Lung (tissue), 12 donors: Measurements from ENCODE around the gene PRPF6. TPM values are rescaled to one million over a fixed set of nuclear protein-coding genes. Genes with fewer than 3 reads are reported as not detected.
A peak's percentile ranks its signal among the peaks of the same experiment; 100 is the strongest.

Source experiments
- ATAC-seq: fragments of 200-7000 bp; cut with Tn5 transposase; one replicate; pipeline ENCODE4 v1.9.1; 2020; ENCODE audit warnings: moderate number of reproducible peaks; ENCODE audit not compliant: insufficient read depth, low FRiP score
- DNase-seq, 3 donors: peaks; one replicate each; pipeline ENCODE4 v3.0.0-alpha.2; 2013 to 2017
- H3K27ac ChIP-seq, 2 donors: one replicate each; pipeline ENCODE4 v1.5.1; 2013; ENCODE audit warnings: mild to moderate bottlenecking in 2 of 2, moderate library complexity in 2 of 2, control low read depth in 1 of 2, inconsistent platforms in 1 of 2, low read depth in 1 of 2, low read length in 1 of 2
- H3K27me3 ChIP-seq, 3 donors: one replicate each; pipeline ENCODE4 v1.5.1; 2013; ENCODE audit warnings: low read length in 2 of 3; ENCODE audit not compliant: control insufficient read depth in 3 of 3, insufficient read depth in 3 of 3
- H3K36me3 ChIP-seq, 4 donors: one replicate each; pipeline ENCODE4 v1.5.1; 2013; ENCODE audit warnings: low read length in 4 of 4, mild to moderate bottlenecking in 1 of 4, moderate library complexity in 1 of 4; ENCODE audit not compliant: control insufficient read depth in 4 of 4, insufficient read depth in 4 of 4
- H3K4me1 ChIP-seq, 5 donors: one replicate each; pipeline ENCODE4 v1.5.1; 2013; ENCODE audit warnings: low read length in 5 of 5, mild to moderate bottlenecking in 2 of 5, moderate library complexity in 1 of 5; ENCODE audit not compliant: control insufficient read depth in 5 of 5, insufficient read depth in 5 of 5
- H3K4me3 ChIP-seq: one replicate; pipeline ENCODE4 v1.5.1; 2013; ENCODE audit warnings: mild to moderate bottlenecking, control low read depth, moderate library complexity
- H3K9ac ChIP-seq, 2 donors: one replicate each; pipeline ENCODE4 v1.5.1; 2013; ENCODE audit warnings: low read length in 2 of 2, control low read depth in 1 of 2; ENCODE audit not compliant: insufficient read depth in 1 of 2
- H3K9me3 ChIP-seq, 4 donors: one replicate each; pipeline ENCODE4 v1.5.1; 2013; ENCODE audit warnings: low read length in 3 of 4, mild to moderate bottlenecking in 1 of 4, moderate library complexity in 1 of 4; ENCODE audit not compliant: control insufficient read depth in 4 of 4, insufficient read depth in 3 of 4
- WGBS, 2 donors: extraction: QIAGEN DNeasy Blood & Tissue Kit; methylation state at CpG; one replicate each; pipeline ENCODE4 v1.1.7; 2013; 5-methylcytosine and 5-hydroxymethylcytosine counted together
- polyA plus RNA-seq, 2 donors: library from polyadenylated mRNA; stranded (reverse); fragments of 200-250 nt; gene quantifications; one replicate each; pipeline ENCODE4 v1.2.1, GENCODE V29; 2013
- total RNA-seq, 2 donors: library from RNA; depleted of rRNA in 1 of 2; stranded (reverse); fragments of >200 nt in 1 of 2; gene quantifications; one replicate each; pipeline ENCODE4 v1.2.1, GENCODE V29; 2014 to 2021
- TF ChIP-seq, protein P1 (sequence below): IDR thresholded peaks from 2 replicates; pipeline ENCODE4 v1.5.1; 2012; ENCODE audit warnings: mild to moderate bottlenecking; ENCODE audit errors: control extremely low read depth, extremely low read depth
- donor health status: control.
- donor health status: control.
- donor health status: Bipolar disorder and iron deficiency.
- donor health status: healthy.
- donor health status: DM: yes; HTN: yes; CAD: no.

PRPF6 gene
- total and polyA plus RNA-seq, 4 donors, result 43.6 to 65.0 (median 54.2) TPM

DNA sequence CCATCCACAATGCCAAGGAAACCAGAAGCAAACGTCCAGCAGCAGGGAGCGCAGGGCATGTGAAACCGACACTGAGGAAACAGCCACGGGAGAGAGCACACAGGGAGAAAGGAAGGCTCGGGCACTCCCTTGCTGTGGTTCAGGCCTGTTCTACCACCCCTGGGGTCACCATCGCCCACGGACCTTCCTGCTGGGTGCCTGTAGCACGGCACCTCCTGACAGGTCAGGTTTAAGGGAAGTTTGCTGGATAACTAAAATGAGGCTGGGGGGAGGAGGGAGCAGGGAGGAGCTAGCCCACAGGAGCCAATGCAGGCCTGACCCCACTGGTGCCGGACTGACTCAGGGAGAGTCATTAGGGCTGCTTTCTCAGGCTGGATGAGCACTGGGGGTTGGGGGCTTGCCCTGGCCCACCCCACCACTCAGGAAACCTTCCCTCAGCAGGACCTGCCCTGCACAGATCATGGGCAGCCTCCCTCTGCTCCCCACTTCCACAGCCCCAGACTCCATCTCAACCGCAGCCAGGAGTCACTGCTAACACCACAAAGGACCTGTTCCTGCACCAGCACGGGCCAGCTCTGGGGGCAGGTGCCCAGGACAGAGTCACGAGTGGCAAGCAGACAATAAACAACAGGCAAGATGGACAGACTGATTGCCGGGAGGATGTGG, 27.0 kb upstream of the PRPF6 start:
- H3K4me1 ChIP-seq, result peaks cover 4 to 51% (median 32%) of the 10 kb centered on the region in 5 donors
- ATAC-seq, result no peak
- TF ChIP-seq, protein P1, sequence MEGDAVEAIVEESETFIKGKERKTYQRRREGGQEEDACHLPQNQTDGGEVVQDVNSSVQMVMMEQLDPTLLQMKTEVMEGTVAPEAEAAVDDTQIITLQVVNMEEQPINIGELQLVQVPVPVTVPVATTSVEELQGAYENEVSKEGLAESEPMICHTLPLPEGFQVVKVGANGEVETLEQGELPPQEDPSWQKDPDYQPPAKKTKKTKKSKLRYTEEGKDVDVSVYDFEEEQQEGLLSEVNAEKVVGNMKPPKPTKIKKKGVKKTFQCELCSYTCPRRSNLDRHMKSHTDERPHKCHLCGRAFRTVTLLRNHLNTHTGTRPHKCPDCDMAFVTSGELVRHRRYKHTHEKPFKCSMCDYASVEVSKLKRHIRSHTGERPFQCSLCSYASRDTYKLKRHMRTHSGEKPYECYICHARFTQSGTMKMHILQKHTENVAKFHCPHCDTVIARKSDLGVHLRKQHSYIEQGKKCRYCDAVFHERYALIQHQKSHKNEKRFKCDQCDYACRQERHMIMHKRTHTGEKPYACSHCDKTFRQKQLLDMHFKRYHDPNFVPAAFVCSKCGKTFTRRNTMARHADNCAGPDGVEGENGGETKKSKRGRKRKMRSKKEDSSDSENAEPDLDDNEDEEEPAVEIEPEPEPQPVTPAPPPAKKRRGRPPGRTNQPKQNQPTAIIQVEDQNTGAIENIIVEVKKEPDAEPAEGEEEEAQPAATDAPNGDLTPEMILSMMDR, result no peak
- 70 to 74% methylated on average over 13 of the region's 13 CpGs for WGBS, 2 donors
- no peaks in the 10 kb centered on the region for H3K9me3 ChIP-seq
- H3K36me3 ChIP-seq, result peaks cover 0 to 11% (median under 1%) of the 10 kb centered on the region in 4 donors
- H3K9ac ChIP-seq, result no peak overlapping the region
- H3K27ac ChIP-seq, result peak overlapping the region in 1 of 2 donors; percentile 21
- no peak for DNase-seq
- H3K27me3 ChIP-seq, result no peaks in the 10 kb centered on the region
- H3K4me3 ChIP-seq, result no peak overlapping the region

GRCh38 chr20:63955281-63955826, 25.6 kb upstream of the PRPF6 start:
- peaks cover 0 to 21% (median 7%) of the 10 kb centered on the region in 4 donors for H3K36me3 ChIP-seq
- H3K4me1 ChIP-seq, result peaks cover 4 to 39% (median 24%) of the 10 kb centered on the region in 5 donors
- DNase-seq, result peak in 2 of 3 donors; percentile 28 to 41
- ATAC-seq, result peak; percentile 21
- H3K9me3 ChIP-seq, result no peaks in the 10 kb centered on the region
- peak overlapping the region; percentile 92 for H3K4me3 ChIP-seq
- no peaks in the 10 kb centered on the region for H3K27me3 ChIP-seq
- H3K9ac ChIP-seq, result peak overlapping the region; percentile 25 to 32
- TF ChIP-seq, protein P1, result peak; percentile 11
- WGBS, 2 donors, result 1% methylated on average over 24 to 31 of the region's 31 CpGs
- H3K27ac ChIP-seq, result peak overlapping the region; percentile 94 to 95

DNA sequence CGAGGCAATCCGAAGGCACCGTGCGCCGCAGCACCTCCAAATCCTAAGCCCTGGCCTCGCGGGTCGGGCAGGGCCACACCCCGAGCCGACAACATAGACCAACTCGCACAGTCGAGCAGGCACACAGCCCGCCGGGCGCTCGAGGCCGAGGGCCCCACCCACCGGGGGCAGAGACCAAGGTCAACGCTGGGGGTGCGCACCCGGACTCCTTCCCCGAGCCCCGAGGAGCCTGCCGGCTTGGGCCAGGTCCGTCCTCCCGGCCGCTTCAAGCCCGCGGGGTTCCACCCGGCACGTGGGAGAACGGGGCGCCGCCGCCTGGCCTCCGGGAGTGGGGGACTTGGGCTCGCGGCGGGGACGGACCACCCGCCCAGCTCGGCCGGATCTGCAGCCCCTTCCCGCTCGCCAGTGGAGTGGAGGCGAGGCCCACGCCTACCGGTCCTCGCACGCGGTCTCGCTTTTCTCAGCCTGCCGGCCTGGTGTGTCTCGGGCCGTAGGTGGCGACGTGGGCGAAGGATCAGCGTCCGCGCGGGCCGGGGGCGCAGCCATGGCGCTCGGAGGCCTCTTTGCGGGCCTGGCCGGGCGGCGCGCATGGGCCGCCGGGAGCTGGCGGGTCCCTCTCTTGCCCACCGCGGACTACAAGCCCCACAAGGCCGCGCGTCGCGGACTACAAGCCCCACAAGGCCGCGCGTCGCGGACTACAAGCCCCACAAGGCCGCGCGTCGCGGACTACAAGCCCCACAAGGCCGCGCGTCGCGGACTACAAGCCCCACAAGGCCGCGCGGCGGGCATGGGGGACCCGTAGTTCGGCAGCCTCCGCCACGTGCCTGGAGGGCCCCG, 24.9 kb upstream of the PRPF6 start, which contains the start of gene UCKL1:
TSS of gene UCKL1 (minus strand) at position 590 of the 837 bp plus-strand sequence. CDS start at position 546, 44 bp downstream.
- 0 to 1% methylated on average over 85 to 105 of the region's 105 CpGs for WGBS, 2 donors
- peak within 1 kb of the TSS; percentile 94 to 95 for H3K27ac ChIP-seq
- ATAC-seq (peak; percentile 92), DNase-seq (peak; percentile 89 to 95 (median 89))
- no peaks in the 10 kb centered on the region for H3K27me3 ChIP-seq
- no peaks in the 10 kb centered on the region for H3K9me3 ChIP-seq
- peaks cover 0 to 21% (median 8%) of the 10 kb centered on the region in 4 donors for H3K36me3 ChIP-seq
- peak within 1 kb of the TSS; percentile 25 to 32 for H3K9ac ChIP-seq
- peaks cover 0 to 36% (median 24%) of the 10 kb centered on the region in 5 donors for H3K4me1 ChIP-seq
- H3K4me3 ChIP-seq, result peak within 1 kb of the TSS; percentile 92
- TF ChIP-seq, protein P1, result no peak
